Natural killer cell (primary cell): ENCODE results near the gene MARF1. TPM values are rescaled to one million over a fixed set of nuclear protein-coding genes. Genes with fewer than 3 reads are reported as not detected.
"Not testable (repeated sequence)": the region's sequence is repeated elsewhere in the genome, so short reads cannot be mapped to it uniquely, and the experiment has no call there.

ENCODE experiments used
- ATAC-seq, 3 donors: fragments of 150-1000 bp in 2 of 3; fragments of 200-7000 bp in 1 of 3; cut with Tn5 transposase; 1 replicate in 1 of 3; 2 replicates in 2 of 3; pipeline ENCODE4 v1.10.0; 2021; ENCODE audit warnings: mild to moderate bottlenecking in 2 of 3, moderate library complexity in 2 of 3
- DNase-seq, 2 donors: peaks; one replicate each; pipeline versions ENCODE4 v3.0.0 to v3.0.0-alpha.2; 2013 to 2021; ENCODE audit warnings: mixed read lengths in 1 of 2
- H3K27ac ChIP-seq: one replicate; pipeline ENCODE4 v1.5.1; 2013; ENCODE audit warnings: mild to moderate bottlenecking, low read length
- H3K27me3 ChIP-seq: one replicate; pipeline ENCODE4 v1.6.1; 2013; ENCODE audit warnings: low read length; ENCODE audit not compliant: control insufficient read depth, insufficient read depth
- H3K36me3 ChIP-seq: one replicate; pipeline ENCODE4 v1.6.1; 2013; ENCODE audit warnings: low read length; ENCODE audit not compliant: control insufficient read depth, insufficient read depth
- H3K4me1 ChIP-seq: one replicate; pipeline ENCODE4 v1.6.1; 2013; ENCODE audit warnings: low read length; ENCODE audit not compliant: control insufficient read depth, insufficient read depth
- H3K4me3 ChIP-seq: one replicate; pipeline ENCODE4 v1.5.1; 2013; ENCODE audit warnings: low read length
- H3K9me3 ChIP-seq: one replicate; pipeline ENCODE4 v1.6.1; 2013; ENCODE audit warnings: low read length; ENCODE audit not compliant: control insufficient read depth, insufficient read depth
- H3K27ac Mint-ChIP-seq, 2 donors: one replicate each; pipeline ENCODE4 v1.8.0; 2022; ENCODE audit warnings: mild to moderate bottlenecking in 2 of 2, mixed read lengths in 2 of 2, moderate library complexity in 1 of 2
- H3K27me3 Mint-ChIP-seq, 2 donors: one replicate each; pipeline ENCODE4 v1.8.0; 2022; ENCODE audit warnings: low read depth in 2 of 2, mixed read lengths in 2 of 2
- H3K36me3 Mint-ChIP-seq: one replicate; pipeline ENCODE4 v1.8.0; 2022; ENCODE audit warnings: mixed read lengths
- H3K4me1 Mint-ChIP-seq, 2 donors: one replicate each; pipeline ENCODE4 v1.8.0; 2022; ENCODE audit warnings: mixed read lengths in 2 of 2
- H3K4me3 Mint-ChIP-seq: one replicate; pipeline ENCODE4 v1.8.0; 2022; ENCODE audit warnings: mild to moderate bottlenecking, moderate library complexity, mixed read lengths
- H3K9me3 Mint-ChIP-seq, 2 donors: one replicate each; pipeline ENCODE4 v1.8.0; 2022; ENCODE audit warnings: mixed read lengths in 2 of 2
- CTCF ChIP-seq: fragments of 200-600 bp; IDR thresholded peaks from one replicate; pipeline ENCODE4 v1.8.0; 2022; ENCODE audit warnings: antibody characterized with exemption
- WGBS: methylation state at CpG from one replicate; pipeline ENCODE4 v1.1.7; 2013; ENCODE audit warnings: missing lambda C conversion rate; ENCODE audit not compliant: insufficient coverage; 5-methylcytosine and 5-hydroxymethylcytosine counted together
- intact Hi-C: fragments of 100-400 bp; cut with micrococcal nuclease; formaldehyde crosslinking; loops from one replicate; pipeline ENCODE4 v1.14.2; 2022
- total RNA-seq, 4 donors: library from RNA; stranded (reverse); fragments of 120-200 nt in 1 of 4; gene quantifications; one replicate each; pipeline versions ENCODE4 v1.2.3 to v1.2.4, GENCODE V29; 2013 to 2022

The MARF1 gene
- total RNA-seq, 3 donors from 2014 or later (not counting 1 experiment from before 2014, with no cell fraction given) = 127 to 149 (median 140) TPM

GRCh38 chr16:15575293-15576049, 67.5 kb downstream of the MARF1 start:
- TF ChIP-seq CTCF = no peak
- H3K4me1 Mint-ChIP-seq = peaks cover 4 to 15% of the 10 kb centered on the region in 2 donors
- intact Hi-C loops = loop anchor here (2.0 kb wide), 1 partner anchor 15 kb away; no protein-coding TSS in a partner anchor
- Histone ChIP-seq H3K27me3 (no peaks in the 10 kb centered on the region), H3K9me3 (no peaks in the 10 kb centered on the region), H3K27ac (no peak overlapping the region), H3K4me3 (no peak overlapping the region), H3K4me1 (no peaks in the 10 kb centered on the region), H3K36me3 (no peaks in the 10 kb centered on the region)
- DNase-seq (no peak), ATAC-seq (peak in 2 of 3 donors; percentile 26 to 85)
- peak overlapping the region in 1 of 2 donors; percentile 81 for H3K27ac Mint-ChIP-seq
- H3K4me3 Mint-ChIP-seq = no peak overlapping the region
- no peaks in the 10 kb centered on the region for H3K27me3 Mint-ChIP-seq
- H3K36me3 Mint-ChIP-seq = no peaks in the 10 kb centered on the region
- no peaks in the 10 kb centered on the region for H3K9me3 Mint-ChIP-seq
- 93% methylated on average over 3 of the region's 4 CpGs for WGBS

GRCh38 chr16:15574614-15574948, 68.4 kb downstream of the MARF1 start:
- Histone ChIP-seq H3K4me1 (no peaks in the 10 kb centered on the region), H3K9me3 (no peaks in the 10 kb centered on the region), H3K4me3 (no peak overlapping the region), H3K36me3 (no peaks in the 10 kb centered on the region), H3K27ac (no peak overlapping the region), H3K27me3 (no peaks in the 10 kb centered on the region)
- H3K27me3 Mint-ChIP-seq = no peaks in the 10 kb centered on the region
- TF ChIP-seq CTCF = no peak
- H3K4me1 Mint-ChIP-seq = peaks cover 4 to 15% of the 10 kb centered on the region in 2 donors
- no peaks in the 10 kb centered on the region for H3K36me3 Mint-ChIP-seq
- ATAC-seq (no peak), DNase-seq (no peak)
- no peak overlapping the region for H3K27ac Mint-ChIP-seq
- WGBS = 96% methylated on average over 10 of the region's 10 CpGs
- intact Hi-C loops = loop anchor here (2.0 kb wide), 1 partner anchor 16 kb away; no protein-coding TSS in a partner anchor
- no peak overlapping the region for H3K4me3 Mint-ChIP-seq
- H3K9me3 Mint-ChIP-seq = no peaks in the 10 kb centered on the region

DNA sequence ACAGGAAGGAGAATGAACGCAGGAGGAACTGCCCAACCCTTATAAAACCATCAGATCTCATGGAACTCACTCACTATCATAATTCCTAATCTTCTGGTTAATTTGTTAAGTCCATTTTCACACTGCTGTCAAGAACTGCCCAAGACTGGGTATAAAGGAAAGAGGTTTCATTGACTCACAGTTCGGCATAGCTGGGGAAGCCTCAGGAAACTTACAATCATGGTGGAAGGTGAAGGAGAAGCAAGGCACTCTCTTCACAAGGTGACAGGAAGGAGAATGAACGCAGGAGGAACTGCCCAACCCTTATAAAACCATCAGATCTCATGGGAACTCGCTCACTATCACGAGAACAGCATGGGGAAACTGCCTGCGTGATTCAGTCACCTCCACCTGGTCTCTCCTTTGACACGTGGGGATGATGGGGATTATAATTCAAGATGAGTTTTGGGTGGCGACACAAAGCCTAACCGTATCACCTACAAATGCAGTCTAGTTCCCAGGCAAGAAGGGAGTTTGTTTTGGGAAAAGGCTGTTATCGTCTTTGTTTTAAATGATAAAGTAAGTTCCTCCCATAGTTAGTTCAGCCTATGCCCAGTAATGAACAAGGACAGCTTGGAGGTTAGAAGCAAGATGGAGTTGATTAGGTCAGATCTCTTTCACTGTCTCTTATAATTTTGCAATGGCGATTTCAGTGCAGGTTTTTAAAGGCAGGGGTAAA, 68.9 kb downstream of the MARF1 start:
- not testable (repeated sequence) for H3K9me3 Mint-ChIP-seq, H3K36me3 ChIP-seq, DNase-seq, H3K4me3 Mint-ChIP-seq, H3K4me1 ChIP-seq, H3K36me3 Mint-ChIP-seq, H3K27me3 ChIP-seq, ATAC-seq, H3K9me3 ChIP-seq, H3K27me3 Mint-ChIP-seq, H3K4me3 ChIP-seq, H3K27ac ChIP-seq
- peak overlapping the region in 1 of 2 donors; percentile 20 for H3K27ac Mint-ChIP-seq
- WGBS = 94% methylated on average over 11 of the region's 11 CpGs
- H3K4me1 Mint-ChIP-seq = peaks cover 4 to 15% of the 10 kb centered on the region in 2 donors
- intact Hi-C loops = loop anchor here (2.0 kb wide), 1 partner anchor 17 kb away; no protein-coding TSS in a partner anchor

DNA sequence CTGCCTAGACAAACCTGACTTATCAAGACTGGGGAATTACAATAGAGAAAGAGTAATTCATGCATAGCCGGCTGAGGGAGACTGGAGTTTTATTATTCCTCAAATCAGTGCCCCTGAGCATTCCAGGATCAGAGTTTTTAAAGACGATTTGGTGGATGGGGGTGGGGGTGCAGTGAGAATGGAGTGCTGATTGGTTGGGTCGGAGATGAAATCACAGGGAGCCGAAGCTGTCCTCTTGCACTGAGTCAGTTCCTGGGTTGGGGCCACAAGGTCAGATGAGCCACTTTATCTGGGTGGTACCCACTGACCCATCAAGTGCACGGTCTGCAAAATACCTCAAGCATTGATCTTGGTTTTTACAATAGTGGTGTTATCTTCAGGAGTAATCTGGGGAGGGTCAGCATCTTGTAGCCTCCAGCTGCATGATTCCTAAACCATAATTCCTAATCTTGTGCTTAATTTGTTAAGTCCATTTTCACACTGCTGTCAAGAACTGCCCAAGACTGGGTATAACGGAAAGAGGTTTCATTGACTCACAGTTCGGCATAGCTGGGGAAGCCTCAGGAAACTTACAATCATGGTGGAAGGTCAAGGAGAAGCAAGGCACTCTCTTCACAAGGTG, 69.6 kb downstream of the MARF1 start:
- Histone ChIP-seq H3K27ac (no peak overlapping the region), H3K4me1 (no peaks in the 10 kb centered on the region), H3K4me3 (no peak overlapping the region), H3K9me3 (no peaks in the 10 kb centered on the region), H3K36me3 (no peaks in the 10 kb centered on the region), H3K27me3 (no peaks in the 10 kb centered on the region)
- no peaks in the 10 kb centered on the region for H3K9me3 Mint-ChIP-seq
- H3K4me1 Mint-ChIP-seq = peaks cover 4 to 15% of the 10 kb centered on the region in 2 donors
- no peak overlapping the region for H3K4me3 Mint-ChIP-seq
- no peak for DNase-seq
- no peaks in the 10 kb centered on the region for H3K36me3 Mint-ChIP-seq
- no peak for ATAC-seq
- no peaks in the 10 kb centered on the region for H3K27me3 Mint-ChIP-seq
- no peak for TF ChIP-seq CTCF
- H3K27ac Mint-ChIP-seq = peak overlapping the region in 1 of 2 donors; percentile 20
- intact Hi-C loops = no loop called here
- WGBS = 92% methylated on average over 7 of the region's 7 CpGs
